ENCODE data around the gene ZNF471.
A peak's percentile ranks its signal among the peaks of the same experiment; 100 is the strongest.

ZNF471 gene
- 3.0 to 4.7 reads per million in 2 donors for total RNA-seq

DNA sequence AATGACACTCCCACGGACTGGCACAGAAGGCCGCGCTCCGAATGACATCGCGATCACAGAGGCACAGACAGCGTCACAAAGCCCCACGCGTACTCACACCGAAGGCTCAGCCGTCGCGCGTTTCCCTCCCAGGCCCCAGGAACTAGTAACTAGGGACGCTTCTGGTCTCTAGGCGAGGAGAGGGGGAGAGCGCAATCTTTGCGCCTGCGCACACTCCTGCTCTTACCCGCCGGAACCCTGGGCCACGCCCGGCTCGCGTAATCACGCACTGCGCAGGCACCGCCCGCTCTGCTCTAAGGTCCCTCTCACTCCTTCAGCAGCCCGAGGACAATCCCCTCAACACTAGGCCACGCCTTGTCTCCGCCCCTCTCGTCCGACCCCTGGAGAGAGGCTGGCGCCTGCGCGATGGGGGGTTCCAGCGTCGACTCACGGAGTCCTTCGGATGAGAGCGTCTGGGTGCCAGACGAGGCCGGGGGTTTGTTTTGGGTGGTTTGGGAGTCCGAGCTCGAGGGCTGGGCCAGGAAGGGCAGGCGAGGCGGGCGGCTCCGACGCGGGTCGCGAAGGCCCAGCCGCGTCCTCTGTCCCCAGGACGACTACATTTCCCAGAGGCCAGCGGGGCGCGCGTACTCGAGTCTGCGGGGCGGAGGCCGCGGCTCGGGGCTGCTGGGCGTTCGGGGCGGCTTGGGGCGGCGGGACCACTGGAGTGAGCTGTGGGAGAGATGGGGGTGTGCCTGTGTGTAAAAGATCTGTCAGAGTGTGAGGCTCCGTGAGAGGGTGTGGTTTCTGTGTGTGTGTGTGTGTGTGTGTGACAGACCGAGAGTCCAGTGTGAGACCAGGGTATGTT lies at the start of gene ZNF471:
TSS of gene ZNF471 (plus strand) at position 410 of the 844 bp plus-strand sequence. CDS start 3,717 bp downstream, outside the sequence.
- peak; percentile 22 for DNase-seq

DNA sequence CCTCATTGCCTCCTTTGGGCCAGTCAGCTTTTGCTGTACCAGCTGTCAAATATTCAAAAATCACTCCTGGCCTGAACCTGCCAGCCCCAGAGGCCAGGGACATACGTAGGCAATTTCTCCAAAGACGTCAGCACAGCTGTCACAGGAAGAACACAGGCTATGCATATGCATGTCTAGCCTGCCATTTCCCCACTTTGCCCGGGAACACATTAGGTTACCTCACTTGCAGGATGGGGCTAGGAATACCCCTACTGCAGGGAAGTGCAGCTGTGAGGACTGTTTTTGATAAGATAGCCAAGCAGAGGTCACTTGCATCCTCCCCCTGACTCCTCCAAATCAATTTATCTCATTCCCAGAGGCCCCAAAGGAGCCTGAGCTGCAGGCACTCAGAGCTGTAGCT lies 33.3 kb upstream of the ZNF471 start:
- DNase-seq, result no peak

DNA sequence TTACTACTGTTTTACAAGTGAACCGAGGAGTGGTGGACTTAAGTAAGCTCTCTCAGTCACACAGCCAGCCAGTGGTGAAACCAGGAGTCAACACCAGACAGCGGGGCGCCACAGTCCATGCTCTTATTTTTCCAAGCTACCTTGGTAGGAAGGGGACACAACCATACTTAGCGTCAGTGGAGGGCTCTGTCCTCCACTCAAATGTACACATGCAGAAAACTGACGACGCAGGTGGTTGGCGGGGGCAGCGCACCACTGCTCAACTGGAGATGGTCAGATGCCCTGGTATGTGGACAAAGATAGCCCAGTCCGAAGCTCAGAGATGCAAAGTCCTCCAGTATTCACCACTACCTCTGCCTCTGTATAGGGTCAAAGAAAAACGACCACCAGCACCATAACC lies 31.6 kb upstream of the ZNF471 start:
- DNase-seq, result no peak

DNA sequence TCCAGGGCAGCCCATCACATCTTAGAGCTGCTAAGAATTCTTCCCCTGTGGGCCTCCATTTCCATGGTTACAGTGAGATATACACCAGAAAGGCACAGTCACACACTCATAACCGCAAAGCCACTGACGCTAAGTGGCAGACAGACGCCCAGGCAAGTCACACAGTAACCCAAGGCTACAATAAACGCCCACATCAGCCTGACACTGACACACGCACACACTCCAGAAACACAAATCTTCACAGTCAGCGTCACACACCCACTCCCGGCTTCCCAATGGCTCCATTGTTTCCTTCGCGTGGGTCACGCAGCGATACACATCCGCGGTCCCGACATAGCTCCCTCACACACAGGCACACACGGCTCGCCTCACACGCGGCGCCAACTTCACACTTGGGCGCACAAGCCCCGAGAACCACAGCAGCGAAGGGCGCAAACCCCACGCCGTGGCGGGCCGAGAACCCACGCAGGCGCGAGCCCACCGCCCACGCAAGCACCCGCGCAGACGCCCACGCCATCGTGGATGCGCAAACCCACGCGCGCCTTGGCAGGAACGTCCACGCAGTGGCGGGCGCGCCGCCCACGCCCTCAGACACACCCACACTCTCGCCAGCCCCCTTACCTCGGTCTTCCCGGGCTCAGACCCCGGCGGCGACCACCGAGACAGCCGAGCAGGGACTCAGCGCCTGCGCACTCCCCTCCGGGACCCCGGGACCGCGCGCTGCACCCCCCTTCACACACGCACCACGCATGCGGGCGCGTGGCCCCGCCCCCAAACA lies 30.8 kb upstream of the ZNF471 start, which contains the start of gene ZNF667:
TSS of gene ZNF667 (minus strand) at position 695 of the 778 bp plus-strand sequence. CDS start 14,975 bp downstream, outside the sequence.
- no peak for DNase-seq

DNA sequence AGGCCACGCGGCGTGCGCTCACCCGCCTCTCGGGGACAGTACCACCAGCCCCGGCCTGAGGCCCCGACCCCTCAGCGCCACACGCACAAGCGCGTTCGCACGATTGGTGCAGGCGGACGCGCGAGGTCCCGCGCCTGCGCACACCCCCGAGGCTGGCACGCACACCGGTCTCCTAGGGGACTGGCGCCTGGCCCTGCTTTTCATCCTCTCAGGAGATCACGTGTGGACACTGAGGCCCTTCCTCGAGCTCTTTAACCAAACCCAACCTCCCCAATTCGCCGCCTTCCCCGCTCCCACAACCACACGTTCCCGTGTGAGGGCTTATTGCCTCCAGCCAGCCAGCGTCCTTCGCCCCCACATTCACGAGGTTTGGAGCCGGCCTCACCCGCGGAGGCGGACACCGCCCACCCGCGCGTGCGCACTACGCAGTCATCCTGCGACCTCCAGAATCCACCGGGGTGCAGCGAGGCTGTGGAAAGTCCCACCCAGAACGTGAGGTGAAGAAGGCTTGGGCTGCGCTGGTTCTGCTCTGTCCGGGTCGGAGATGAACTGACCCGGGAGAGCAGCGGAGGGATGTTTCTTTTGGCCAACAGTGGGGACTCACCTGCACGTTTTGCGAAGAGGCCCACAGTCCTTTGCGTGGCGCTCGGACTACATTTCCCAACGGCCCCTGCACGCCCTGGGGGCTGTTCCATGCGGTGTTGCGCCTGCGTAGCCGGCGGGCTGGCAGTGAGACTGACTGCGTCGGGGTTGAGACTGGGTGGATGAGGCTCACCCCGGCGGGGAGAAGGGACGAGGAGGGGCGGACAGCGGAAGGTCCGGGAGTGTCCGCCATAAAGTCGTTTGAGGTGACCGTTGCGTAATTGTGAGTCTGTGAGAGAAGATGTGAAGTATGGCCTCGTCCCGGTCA lies 30.0 kb upstream of the ZNF471 start:
- DNase-seq, result no peak

DNA sequence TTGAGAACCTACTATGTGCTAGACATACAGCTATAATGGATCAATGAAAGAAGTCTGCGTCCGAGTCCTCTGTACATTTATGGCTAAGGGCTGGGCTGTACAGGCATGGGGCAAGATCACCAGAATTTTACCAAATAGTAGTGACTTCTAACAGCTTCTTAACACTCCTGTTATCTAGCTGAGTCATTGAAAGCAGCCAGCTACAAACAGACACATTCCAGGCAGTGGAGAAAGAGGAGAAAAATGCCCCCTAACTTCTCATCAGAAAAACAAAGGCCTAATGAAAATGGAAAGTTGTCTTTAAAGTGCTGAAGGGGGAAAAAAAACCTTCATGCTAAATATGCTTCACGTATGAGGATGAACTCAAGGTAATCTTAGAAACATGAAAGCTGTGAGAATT lies 16.3 kb upstream of the ZNF471 start:
- DNase-seq, result no peak

DNA sequence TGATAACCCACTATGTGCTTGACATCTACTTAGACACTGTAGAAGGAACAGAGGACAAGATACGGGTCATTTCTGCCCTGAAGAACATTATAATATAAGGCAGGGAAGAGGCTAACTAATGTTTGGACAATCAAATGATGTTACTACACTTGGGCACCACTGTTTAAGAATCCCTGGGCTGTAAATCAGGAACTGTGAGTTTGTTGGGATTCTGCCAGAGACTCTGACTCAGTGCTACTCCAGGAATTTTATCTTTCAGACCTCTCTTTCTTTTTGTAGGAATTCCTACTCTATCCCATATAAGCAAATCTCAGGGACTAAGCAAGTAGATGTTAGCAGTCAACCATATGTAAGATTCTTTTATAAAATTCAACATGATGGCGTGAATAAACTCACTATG lies 3.1 kb upstream of the ZNF471 start:
- no peak for DNase-seq

DNA sequence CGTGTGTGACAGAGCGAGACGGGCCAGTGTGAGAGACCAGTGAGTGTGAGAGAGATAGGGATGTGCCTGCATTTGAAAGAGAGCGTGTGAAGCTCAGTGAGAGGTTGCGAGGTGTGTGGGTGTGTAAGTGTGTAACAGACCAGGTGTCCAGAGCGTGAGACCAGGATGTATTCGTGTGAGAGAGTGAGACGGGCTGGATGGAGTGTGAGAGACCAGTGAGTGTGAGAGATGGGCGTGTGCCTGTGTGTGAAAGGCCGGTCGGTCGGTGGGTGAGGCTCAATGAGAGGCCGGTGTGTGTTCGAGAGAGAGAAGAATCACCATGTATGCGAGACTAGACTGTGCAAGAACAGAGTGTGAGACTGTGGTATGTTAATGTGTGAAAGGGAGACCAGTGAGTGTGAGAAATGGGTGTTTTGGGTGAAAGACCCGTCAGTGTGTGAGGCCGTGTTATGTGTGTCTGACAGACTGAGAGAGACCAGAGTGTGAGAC lies 679 bp downstream of the ZNF471 start:
- no peak for DNase-seq

DNA sequence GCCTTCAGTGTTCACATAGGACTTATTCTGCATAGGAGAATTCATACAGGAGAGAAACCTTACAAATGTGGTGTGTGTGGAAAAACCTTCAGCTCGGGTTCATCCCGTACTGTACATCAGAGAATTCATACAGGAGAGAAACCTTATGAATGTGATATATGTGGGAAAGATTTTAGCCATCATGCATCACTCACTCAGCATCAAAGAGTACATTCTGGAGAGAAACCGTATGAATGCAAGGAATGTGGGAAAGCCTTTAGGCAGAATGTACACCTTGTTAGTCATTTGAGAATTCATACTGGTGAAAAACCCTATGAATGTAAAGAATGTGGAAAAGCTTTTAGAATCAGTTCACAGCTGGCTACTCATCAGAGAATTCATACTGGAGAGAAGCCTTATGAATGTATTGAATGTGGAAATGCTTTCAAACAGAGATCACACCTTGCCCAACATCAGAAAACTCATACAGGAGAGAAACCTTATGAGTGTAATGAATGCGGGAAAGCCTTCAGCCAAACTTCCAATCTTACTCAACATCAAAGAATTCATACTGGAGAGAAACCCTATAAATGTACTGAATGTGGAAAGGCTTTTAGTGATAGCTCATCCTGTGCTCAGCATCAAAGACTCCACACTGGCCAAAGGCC lies 17.7 kb downstream of the ZNF471 start:
- DNase-seq, result no peak

DNA sequence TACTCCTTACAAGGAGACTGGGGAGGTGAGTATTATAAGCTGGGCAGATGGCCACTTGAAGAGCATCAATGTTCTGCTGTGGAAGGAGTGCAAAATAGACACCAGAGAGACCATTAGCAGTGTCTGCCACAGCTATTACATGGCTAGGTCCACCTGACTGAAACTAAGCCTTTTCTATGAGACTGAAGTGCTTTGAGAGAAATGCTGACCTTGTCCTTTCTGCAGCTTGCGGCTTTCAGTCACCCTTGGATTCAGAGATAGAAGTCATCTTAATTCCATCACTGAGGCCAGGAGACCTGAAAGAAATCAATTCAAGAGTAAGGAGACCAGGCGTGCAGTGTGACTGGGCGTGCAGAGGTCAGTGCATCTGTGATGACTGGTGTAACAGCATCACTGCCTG lies 29.8 kb downstream of the ZNF471 start:
- no peak for DNase-seq

DNA sequence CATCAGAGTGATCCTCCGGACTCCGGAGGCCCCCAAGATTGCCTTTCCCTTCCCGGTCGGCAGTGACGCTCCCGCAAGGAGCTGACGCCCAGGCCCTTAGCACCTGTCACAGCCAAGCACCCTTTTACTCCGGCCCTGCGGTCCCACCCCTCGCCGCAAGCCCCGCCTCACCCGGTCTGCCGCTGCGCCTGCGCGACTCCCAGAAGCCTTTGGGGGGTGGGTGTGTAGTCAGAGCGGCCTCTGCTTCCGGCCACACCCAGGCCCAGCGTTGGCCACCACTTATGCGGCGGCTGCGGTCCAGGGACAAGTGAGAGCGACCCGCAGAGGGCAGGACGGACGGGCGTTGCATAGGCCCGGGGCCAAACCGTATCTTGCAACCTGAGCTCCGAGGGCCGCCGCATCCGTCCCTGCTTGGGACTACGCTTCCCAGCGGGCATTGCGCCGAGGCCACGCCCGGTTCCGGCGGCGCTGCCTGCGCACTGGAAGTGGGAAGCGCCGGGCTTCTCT lies 30.7 kb downstream of the ZNF471 start:
- peak; percentile 38 for DNase-seq

DNA sequence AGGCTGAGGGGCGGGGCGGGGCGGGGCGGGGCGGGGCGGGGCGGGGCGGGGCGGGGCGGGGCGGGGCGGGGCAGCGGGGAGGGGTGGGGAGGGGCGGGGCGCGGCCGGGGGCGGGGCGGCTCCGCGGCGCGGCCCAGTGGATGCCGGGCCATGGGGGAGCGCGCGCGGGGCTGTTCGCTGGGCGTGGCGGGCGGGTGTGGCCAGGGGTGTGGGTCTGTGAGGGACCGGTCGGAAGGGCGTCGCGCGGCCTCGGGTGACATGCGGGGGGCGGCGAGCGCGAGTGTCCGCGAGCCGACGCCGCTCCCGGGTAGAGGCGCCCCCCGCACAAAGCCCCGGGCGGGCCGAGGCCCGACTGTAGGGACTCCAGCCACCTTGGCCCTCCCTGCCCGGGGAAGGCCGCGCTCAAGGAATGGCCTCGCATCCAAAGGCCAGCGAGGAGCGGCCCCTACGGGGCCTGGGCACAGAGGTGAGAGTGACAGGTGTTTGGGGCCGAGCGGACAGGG lies 31.2 kb downstream of the ZNF471 start, which contains the start of gene ZFP28:
TSS of gene ZFP28 (plus strand) at position 188 of the 503 bp plus-strand sequence. CDS start at position 259, 71 bp downstream.
- DNase-seq, result peak; percentile 27

DNA sequence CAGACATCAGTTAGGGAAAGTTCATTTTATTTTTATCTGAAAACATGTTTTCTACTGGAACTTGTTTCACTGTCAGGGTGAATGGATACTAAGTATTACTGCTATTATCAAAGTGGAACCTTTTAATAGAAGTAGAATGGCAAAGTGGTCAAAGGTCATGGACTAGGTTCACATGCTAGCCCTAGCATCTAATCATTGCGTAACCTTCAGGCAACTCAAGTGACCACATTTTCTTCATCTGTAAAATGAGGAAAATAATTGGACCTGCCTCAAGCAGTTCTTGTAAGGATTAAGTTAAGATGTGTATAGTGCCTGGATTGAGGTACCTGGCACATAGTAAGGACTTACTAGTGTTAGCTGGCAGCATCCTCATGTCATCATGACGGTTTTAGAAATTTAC lies 36.1 kb downstream of the ZNF471 start:
- no peak for DNase-seq

DNA sequence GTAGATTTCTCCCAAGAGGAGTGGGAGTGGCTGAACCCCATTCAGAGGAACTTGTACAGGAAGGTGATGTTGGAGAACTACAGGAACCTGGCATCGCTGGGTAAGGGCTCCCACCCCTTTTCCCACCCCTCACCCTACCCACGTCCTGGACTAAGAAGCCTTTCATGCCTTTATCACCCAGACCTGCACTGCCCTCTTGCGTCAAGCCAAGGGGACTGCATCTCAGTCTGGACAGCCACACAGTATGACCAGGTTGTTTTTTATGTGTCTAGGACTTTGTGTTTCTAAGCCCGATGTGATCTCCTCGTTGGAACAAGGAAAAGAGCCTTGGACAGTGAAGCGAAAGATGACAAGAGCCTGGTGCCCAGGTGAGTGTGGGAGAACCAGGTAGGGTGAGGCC lies 39.9 kb downstream of the ZNF471 start:
- no peak for DNase-seq

DNA sequence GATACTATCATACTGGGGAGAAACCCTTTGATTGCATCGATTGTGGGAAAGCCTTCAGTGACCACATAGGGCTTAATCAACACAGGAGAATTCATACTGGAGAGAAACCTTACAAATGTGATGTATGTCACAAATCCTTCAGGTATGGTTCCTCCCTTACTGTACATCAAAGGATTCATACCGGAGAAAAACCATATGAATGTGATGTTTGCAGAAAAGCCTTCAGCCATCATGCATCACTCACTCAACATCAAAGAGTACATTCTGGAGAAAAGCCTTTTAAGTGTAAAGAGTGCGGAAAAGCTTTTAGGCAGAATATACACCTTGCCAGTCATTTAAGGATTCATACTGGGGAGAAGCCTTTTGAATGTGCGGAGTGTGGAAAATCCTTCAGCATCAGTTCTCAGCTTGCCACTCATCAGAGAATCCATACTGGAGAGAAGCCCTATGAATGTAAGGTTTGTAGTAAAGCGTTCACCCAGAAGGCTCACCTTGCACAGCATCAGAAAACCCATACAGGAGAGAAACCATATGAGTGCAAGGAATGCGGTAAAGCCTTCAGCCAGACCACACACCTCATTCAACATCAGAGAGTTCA lies 46.7 kb downstream of the ZNF471 start:
- no peak for DNase-seq

DNA sequence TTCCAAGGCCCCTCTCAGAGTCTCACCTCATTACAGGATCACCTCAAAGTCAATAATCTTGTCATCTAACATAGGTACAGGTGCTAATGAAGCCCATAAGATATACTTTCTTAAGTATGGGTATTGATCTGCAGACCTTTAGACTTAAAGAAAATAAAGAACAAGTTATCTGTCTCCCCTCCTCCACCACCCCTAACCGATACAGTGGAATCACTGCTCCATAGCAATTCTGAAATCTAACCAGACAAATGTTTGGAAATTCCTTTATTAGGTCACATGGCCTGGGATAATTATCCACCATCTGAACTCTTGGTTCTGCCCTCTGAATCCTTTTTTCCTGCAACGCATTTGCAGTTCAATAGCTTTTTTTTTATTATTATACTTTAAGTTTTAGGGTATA lies 55.1 kb downstream of the ZNF471 start:
- DNase-seq, result no peak

DNA sequence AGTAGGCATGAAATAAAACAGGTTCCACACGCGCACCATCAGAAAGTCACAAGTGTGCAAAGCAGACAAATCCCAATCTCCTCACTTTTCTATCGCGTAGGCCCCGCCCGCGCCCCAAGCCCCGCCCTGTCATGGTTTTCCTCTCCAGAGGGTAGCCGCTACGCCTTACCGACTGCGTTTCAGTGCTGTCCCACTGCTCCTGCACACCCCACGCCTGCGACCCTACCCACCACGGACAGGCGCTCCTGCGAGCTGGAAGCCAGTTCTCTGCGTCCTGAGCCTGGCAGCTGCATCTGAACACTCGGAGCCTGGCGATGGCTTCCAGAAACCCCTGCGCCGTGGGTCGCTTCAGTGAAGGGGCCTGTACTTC lies 59.2 kb downstream of the ZNF471 start:
- DNase-seq, result peak; percentile 6

DNA sequence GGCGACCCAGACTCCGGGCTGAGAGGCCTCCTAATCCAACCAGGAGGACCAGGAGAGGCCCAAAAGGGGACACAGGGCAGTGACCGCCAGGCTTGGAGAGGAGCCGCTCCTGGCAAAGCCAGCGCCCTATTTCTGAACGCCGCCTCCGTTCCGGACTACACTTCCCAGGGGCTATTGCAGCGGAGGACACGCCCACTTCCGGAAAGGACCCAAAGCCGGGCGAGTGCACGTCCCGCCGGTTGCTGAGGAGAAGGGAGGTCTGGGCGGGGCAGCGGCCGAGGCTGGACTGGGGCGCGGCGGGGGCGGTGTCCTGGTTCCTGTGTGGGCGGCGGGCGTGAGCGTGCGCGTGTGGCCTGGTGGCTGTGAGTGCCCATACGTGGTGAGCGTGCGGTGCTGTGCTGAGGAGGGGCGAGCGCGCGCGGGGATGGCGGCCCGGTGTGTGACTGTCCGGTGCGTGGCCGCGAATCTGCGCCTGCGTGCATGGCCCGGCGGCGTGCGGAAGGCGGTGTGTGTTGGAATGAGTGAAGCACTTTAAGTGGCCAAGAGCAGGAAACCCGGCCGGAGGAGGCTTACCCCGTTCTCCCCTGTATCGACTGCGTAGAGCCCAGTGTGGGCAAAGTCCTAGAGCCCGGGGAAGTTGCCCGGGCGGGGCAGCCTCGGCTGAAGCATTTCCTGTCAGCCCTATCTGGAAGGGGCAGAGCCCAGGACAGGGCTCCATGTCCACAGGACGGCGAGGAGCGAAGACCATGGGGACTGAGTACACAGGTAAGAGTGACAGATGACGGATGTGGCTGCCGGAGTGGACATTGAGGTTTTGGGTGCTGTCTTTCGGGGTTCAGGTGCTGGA lies 59.8 kb downstream of the ZNF471 start, which contains the start of gene ZNF470:
TSS of gene ZNF470 (plus strand) at position 195 of the 847 bp plus-strand sequence. CDS start 2,844 bp downstream, outside the sequence.
- DNase-seq, result peak; percentile 63

DNA sequence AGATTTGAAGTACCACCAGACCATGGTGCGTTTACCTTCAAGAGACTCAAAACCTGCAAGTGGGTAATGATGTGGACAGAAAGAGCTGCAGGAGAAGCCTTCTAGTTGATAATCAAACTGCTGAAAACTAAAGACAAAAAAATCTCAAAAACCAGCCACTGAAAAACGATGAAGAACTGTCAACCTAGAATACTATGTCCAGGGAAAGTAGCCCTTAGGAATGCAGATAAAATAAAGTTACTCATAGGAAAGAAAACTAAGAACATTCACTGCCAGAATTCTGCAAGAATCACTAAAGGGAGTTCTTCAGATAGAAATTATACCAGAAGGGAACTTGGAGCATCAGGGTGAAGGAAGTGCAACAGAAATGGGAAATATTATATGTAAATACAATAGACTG lies 64.9 kb downstream of the ZNF471 start:
- DNase-seq, result no peak

DNA sequence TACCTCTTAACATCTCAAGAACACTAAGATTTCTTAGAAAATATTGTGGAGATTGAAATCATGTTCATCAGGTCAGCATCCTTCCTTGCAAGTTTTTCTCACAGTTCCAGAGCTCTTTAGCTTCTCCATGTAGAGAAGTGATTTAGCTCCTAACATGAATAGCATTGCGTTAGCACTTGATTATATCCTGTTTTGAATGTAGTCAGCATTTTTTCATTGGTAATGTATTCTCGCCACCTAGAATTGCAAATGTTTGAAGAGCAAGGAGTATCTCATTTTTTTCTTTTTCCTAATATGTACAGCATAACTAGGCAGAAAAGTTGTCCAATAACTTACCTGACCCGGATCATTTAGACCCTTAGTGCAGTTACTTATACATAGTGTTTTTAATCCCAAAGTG lies 66.3 kb downstream of the ZNF471 start:
- no peak for DNase-seq

Measured in activated gamma-delta T cell (primary cell).